GM10266 (cell line): Measurements from ENCODE around the gene SLC38A10.

Source experiments
- DNase-seq: peaks from one replicate; pipeline ENCODE4 v3.0.0; 2012; ENCODE audit errors: extremely low spot score
- TF ChIP-seq, protein P1 (sequence below): IDR thresholded peaks from 2 replicates; pipeline ENCODE4 v1.5.1; 2012; ENCODE audit warnings: mild to moderate bottlenecking, low read depth; ENCODE audit not compliant: control insufficient read depth, insufficient read depth; ENCODE audit errors: missing control alignments

SLC38A10 gene

DNA sequence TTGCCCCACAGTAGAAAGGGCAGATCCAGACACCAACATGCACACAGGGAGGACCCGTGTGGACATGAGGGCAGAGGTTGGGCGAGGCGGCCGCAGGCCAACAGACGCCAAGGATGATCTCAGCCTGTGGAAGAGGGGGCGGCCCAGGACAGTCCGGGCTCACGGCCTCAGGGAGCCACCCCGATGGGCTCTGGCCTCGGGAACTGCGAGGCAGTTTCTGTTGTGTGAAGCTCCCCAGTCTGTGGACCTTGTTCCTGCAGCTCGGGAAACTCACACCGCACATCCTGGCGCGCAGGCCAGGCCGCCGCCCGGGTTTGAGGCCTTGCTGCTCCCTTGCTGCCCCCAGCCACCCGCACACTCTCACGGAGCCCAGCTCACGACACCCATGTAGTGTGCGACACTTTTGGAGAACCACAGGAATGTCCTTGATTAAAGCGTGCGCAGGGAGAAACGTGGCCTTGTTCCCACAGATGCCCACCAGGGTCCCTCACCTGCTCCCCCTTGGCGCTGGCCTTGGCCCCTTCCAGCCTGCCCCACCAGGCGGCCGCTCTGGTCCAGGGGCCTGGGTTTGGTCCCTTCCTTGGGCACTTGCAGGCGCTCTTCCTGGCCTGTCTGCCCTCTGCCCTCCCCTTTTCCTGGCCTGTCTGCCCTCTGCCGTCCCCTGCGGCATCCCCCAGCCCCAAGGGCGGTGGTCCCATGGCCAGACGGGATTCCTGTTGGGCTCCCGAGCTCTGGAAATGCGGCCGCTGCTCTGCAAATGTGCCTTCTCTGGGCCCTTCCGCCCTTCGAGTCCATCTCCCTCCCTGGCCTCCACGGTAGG, 9.3 kb upstream of the SLC38A10 start:
- no peak for DNase-seq
- TF ChIP-seq, protein P1, sequence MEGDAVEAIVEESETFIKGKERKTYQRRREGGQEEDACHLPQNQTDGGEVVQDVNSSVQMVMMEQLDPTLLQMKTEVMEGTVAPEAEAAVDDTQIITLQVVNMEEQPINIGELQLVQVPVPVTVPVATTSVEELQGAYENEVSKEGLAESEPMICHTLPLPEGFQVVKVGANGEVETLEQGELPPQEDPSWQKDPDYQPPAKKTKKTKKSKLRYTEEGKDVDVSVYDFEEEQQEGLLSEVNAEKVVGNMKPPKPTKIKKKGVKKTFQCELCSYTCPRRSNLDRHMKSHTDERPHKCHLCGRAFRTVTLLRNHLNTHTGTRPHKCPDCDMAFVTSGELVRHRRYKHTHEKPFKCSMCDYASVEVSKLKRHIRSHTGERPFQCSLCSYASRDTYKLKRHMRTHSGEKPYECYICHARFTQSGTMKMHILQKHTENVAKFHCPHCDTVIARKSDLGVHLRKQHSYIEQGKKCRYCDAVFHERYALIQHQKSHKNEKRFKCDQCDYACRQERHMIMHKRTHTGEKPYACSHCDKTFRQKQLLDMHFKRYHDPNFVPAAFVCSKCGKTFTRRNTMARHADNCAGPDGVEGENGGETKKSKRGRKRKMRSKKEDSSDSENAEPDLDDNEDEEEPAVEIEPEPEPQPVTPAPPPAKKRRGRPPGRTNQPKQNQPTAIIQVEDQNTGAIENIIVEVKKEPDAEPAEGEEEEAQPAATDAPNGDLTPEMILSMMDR: no peak

- TF ChIP-seq, protein P1: no peak
- no peak for DNase-seq
Observed at GRCh38 chr17:81303385-81303784, 8.3 kb upstream of the SLC38A10 start.

DNA sequence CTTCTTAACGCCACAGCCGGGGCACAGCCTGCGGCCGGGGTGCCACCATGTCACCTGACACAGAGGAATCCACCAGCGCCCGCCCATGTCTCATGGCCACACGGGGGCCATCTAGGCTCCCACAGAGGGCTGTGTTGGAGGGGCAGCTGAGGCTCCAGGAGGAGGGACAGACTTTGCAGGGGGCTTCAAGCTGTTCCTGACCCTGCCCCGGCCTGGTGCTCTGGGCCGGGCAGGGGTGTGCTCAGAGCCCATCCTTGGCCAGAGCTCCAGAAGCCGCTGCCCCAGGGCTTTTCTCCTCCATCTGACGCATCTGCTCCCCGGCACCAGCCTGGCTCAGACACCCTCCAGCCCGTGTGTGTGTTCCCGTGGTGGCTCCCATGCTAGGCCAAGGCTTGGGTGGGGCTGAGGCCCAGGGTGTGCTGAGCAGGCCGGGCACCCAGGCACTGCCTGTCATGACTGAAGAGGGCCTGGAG, 7.8 kb upstream of the SLC38A10 start:
- TF ChIP-seq, protein P1: no peak

DNA sequence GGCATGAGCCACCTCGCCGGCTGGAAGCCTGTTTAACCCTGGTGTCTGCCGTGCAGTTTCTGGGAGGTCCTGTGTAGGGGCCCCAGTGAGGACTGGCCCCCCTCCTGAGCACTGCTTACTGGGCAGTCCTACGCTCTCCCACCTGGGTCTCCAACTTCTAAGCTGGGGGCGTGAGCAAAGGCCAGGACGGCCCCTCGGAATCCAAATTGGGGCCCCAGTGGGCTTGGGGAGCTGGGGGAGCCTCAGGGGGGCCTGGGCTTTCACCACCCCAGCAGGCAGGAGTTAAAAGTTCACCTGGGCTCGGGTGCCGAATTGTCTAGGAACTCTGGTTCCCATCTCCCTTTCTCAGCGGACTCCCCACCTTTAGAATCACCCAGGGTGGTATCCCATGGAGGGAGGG, 7.2 kb upstream of the SLC38A10 start:
- no peak for DNase-seq
- TF ChIP-seq, protein P1: no peak

More for the DNA sequence above, 7.8 kb upstream of the SLC38A10 start:
- DNase-seq: no peak

- no peak for DNase-seq
- TF ChIP-seq, protein P1: no peak
Observed at GRCh38 chr17:81301195-81302144, 6.4 kb upstream of the SLC38A10 start.

DNA sequence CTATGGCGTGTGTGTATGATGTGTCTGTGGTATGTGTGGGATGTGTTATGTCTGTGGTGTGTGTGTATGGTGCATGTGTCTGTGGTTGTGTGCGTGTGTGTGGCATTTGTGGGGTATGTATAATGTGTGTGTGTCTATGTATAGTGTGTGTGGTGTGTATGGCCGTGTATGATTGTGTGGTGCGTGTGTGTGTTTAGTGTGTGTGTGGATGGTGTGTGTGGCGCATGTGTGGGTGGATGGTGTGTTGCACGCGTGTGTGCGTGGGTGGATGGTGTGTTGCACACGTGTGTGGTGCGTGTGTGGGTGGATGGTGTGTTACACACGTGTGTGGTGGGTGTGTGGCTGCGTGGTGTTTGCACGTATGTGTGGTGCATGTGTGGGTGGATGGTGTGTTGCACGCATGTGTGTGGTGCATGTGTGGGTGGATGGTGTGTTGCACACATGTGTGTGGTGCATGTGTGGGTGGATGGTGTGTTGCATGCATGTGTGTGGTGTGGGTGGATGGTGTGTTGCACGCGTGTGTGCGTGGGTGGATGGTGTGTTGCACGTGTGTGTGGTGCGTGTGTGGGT, 5.6 kb upstream of the SLC38A10 start:
- DNase-seq: no peak
- TF ChIP-seq, protein P1: no peak
